RWPE1 (cell line): ENCODE data around the gene EEF1AKMT2.
"Not testable (repeated sequence)": the region's sequence is repeated elsewhere in the genome, so short reads cannot be mapped to it uniquely, and the experiment has no call there.

Experiments used
- CTCF ChIA-PET: fragments of 350-600 bp; sonication (Branson Sonifier 250); formaldehyde crosslinking; extraction: SDS; loops from one replicate; lab custom pipeline; 2021; lab: Yijun Ruan, JAX
- POLR2A ChIA-PET: fragments of 400-600 bp; formaldehyde crosslinking; extraction: SDS; loops from one replicate; lab custom pipeline; 2020; ENCODE audit warnings: antibody characterized with exemption; ENCODE audit not compliant: low non-redundant PET; lab: Yijun Ruan, JAX
- DNase-seq: peaks from one replicate; pipeline ENCODE4 v3.0.0; 2012; ENCODE audit warnings: low spot score
- H3K27ac ChIP-seq: fragments of 450-650 bp; 2 replicates; pipeline ENCODE4 v1.5.1; 2017
- TF ChIP-seq, protein P1 (sequence below): fragments of 450-650 bp; conservative IDR thresholded peaks from 2 replicates; pipeline ENCODE4 v1.5.1; 2017; ENCODE audit warnings: low read depth, mild to moderate bottlenecking

The EEF1AKMT2 gene

DNA sequence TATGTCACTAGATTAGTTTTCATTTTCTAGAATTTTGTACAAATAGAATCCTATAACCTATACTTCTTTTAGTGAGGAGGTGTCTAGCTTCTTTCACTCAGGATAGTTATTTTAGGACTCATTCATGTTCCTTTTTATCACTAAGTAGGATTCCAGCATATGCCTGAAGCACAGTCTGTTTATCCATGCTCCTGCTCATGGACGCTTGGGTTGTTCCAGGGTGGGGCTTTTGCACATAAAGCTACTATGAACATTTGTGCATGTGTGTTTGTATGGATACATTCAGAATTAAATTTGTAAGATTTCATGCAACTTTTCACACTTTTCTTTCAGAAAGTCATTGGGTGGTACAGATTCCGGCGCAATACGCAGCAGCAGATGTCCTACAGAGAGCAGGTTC, 34.6 kb upstream of the EEF1AKMT2 start:
- CTCF ChIA-PET: interaction anchor here (0.7 to 1.0 kb wide), 4 partner anchors 11 to 296 kb away, joined by 3 to 5 read pairs (median 4); no protein-coding TSS in a partner anchor
- TF ChIP-seq, protein P1, sequence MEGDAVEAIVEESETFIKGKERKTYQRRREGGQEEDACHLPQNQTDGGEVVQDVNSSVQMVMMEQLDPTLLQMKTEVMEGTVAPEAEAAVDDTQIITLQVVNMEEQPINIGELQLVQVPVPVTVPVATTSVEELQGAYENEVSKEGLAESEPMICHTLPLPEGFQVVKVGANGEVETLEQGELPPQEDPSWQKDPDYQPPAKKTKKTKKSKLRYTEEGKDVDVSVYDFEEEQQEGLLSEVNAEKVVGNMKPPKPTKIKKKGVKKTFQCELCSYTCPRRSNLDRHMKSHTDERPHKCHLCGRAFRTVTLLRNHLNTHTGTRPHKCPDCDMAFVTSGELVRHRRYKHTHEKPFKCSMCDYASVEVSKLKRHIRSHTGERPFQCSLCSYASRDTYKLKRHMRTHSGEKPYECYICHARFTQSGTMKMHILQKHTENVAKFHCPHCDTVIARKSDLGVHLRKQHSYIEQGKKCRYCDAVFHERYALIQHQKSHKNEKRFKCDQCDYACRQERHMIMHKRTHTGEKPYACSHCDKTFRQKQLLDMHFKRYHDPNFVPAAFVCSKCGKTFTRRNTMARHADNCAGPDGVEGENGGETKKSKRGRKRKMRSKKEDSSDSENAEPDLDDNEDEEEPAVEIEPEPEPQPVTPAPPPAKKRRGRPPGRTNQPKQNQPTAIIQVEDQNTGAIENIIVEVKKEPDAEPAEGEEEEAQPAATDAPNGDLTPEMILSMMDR: no peak
- POLR2A ChIA-PET: no interaction called here
- no peak for DNase-seq
- no peak overlapping the region for H3K27ac ChIP-seq

DNA sequence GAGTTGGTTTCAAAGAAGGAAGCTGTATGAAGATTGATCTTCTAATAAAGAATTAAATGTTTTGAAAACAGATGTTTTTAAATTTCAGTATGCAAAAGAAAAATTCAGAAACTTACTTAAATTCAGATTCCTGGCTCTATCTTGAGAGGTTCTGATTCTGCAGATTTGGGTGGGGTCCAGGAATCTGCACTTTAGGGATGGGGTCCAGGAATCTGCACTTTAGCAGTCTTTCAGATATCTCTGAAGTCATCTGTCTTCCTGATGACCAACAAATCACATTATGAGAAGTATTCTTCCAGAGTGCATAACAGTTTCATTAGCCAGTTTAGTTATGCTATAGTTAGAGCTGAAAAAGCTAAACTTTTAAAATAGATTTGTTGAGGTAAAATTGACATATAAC, 34.0 kb upstream of the EEF1AKMT2 start:
- H3K27ac ChIP-seq: no peak overlapping the region
- TF ChIP-seq, protein P1: no peak
- POLR2A ChIA-PET: no interaction called here
- CTCF ChIA-PET: no interaction called here
- no peak for DNase-seq

DNA sequence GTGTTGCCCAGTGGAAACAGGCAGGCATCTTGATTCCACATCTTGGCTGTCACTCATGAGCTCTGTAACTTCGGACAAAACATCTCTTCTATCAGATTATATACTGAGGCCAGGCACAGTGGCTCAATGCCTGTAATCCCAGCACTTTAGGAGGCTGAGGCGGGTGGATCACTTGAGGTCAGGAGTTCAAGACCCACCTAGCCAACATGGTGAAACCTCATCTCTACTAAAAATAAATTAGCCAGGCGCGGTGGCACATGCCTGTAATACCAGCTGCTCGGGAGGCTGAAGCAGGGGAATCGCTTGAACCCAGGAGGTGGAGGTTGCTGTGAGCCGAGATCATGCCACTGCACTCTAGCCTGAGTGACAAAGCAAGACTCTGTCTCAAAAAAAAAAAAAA, 33.2 kb upstream of the EEF1AKMT2 start:
- DNase-seq, H3K27ac ChIP-seq, CTCF ChIA-PET: not testable (repeated sequence)
- POLR2A ChIA-PET: interaction anchor here (0.6 kb wide), 1 partner anchor 48 kb away, joined by 3 read pairs; no protein-coding TSS in a partner anchor

DNA sequence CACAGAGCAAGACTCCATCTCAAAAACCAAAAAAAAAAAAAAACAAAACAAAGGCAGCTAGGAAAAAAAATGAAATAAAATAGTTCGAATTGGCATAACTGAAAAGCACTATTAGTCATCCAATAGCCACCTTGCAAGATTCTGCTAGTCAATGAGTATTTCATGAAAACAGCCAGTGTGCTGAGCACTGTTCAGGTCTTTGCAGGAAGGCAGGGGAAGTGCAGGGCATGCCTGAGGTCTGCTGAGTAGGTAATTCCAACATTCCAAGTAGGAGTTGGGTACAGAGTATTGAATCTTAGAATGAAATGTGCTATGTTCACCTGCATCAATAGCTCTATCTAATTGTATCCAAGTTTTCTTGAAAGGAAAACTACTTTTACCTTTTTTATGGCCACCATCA, 32.8 kb upstream of the EEF1AKMT2 start:
- no peak overlapping the region for H3K27ac ChIP-seq
- ChIA-PET CTCF (interaction anchor here (0.6 kb wide), 1 partner anchor 10 kb away, joined by 6 read pairs; no protein-coding TSS in a partner anchor), POLR2A (interaction anchor here (0.6 kb wide), 1 partner anchor 48 kb away, joined by 3 read pairs; no protein-coding TSS in a partner anchor)
- TF ChIP-seq, protein P1: no peak
- no peak for DNase-seq

DNA sequence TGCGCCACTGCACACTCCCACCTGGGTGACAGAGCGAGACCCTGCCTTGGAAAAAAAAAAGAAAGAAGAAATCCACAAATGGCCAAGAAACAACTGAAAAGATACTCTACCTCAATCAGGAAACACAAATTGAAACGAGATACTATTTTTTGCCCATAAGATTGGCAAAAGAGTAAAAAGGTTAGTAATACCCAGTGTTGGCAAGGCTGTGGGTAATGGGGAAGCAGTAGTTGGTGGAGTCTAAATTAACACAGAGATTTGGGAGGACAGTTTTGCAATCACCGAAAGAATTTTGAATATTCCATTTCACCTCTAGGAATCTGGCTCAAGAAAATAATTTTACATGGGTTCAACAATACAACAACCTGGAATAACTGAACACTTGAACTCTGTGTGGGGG, 29.8 kb upstream of the EEF1AKMT2 start:
- no peak overlapping the region for H3K27ac ChIP-seq
- CTCF ChIA-PET: no interaction called here
- DNase-seq: no peak
- POLR2A ChIA-PET: no interaction called here
- TF ChIP-seq, protein P1: no peak

DNA sequence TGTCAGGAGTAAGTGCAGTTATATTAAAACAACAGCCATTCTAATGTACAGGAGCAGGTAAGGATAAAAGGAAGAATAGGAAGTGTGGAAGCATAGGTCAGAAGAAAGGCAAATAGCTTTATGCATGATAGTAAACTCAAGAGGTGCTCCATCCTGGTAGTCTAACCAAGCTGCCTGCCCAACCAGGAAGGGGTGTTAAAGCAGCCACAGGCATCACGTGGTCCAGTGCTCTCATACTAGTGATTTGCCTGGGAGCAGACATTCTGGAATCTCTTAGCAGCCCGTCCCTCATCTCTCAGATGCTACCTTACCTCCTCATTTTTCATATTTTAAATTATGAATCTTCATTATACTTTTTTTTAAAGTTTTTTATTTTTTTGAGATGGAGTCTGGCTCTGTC, 28.4 kb upstream of the EEF1AKMT2 start:
- TF ChIP-seq, protein P1: no peak
- CTCF ChIA-PET: no interaction called here
- no peak for DNase-seq

DNA sequence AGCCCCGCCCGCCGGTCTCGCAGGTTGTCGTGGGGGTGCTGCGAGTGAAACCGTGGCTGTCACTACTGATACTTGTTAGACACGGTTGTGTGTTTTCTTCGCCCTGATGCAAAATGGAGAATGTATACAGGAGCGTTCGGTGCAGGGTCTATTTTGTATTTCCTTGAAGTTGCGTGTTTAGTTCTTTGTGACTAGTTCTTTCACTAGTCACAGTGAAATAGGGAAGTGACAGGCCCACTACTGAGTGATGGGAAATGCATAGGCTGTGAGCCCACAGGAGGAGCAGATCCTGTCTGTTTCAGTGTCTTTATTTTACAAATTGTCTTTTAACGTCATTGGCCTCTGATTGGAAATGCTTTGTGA, 10.6 kb upstream of the EEF1AKMT2 start:
- DNase-seq: no peak
- TF ChIP-seq, protein P1: no peak
- peak overlapping the region; percentile 67 for H3K27ac ChIP-seq
- POLR2A ChIA-PET: interaction anchor here (0.9 kb wide), 1 partner anchor 11 kb away, joined by 3 read pairs; the partner anchor contains the start of gene EEF1AKMT2
- CTCF ChIA-PET: interaction anchor here (1.1 kb wide), 1 partner anchor 60 kb away, joined by 3 read pairs; no protein-coding TSS in a partner anchor

More for the DNA sequence above, 28.4 kb upstream of the EEF1AKMT2 start:
- H3K27ac ChIP-seq: no peak overlapping the region
- POLR2A ChIA-PET: no interaction called here
